ENCODE data around the gene SPOP. TPM values are rescaled to one million over a fixed set of nuclear protein-coding genes. Genes with fewer than 3 reads are reported as not detected.
A peak's percentile ranks its signal among the peaks of the same experiment; 100 is the strongest.

Gene SPOP
- total and polyA plus RNA-seq, 9 of the 15 experiments (the other 6 are each of a cell fraction or from before 2014, with no cell fraction given) = 34.2 to 65.9 (median 39.7) TPM

GRCh38 chr17:49717371-49717861, 39.5 kb upstream of the SPOP start:
- no peak for FAIRE-seq
- intact Hi-C loops (cut with micrococcal nuclease) = no loop called here
- no peak overlapping the region for H2AFZ ChIP-seq (ENCODE audit: low read depth, low read length)
- no peak overlapping the region for H3K4me3 ChIP-seq
- TF ChIP-seq POLR2G (IDR thresholded peaks at IDR 0.05; ENCODE audit: low read depth, low read length) (peak; percentile 54), ILK (tag; IDR thresholded peaks at IDR 0.05; ENCODE audit: borderline replicate concordance, low read depth) (no peak), ZBTB17 (CRISPR knock-in tag; IDR thresholded peaks at IDR 0.05) (no peak), ZFPM2 (CRISPR knock-in tag; IDR thresholded peaks at IDR 0.05) (no peak)
- no peaks in the 10 kb centered on the region for H4K20me1 ChIP-seq (replicated peaks; ENCODE audit: control insufficient read depth, insufficient read depth, low read length)
- peaks cover 95% of the 10 kb centered on the region for H3K36me3 ChIP-seq (ENCODE audit: control insufficient read depth, insufficient read depth, low read length)
- no peaks in the 10 kb centered on the region for H3K9me3 ChIP-seq (replicated peaks; ENCODE audit: control insufficient read depth, insufficient read depth, low read depth, low read length)
- H3K4me2 ChIP-seq (ENCODE audit: insufficient read depth, low read length) = no peak overlapping the region
- ATAC-seq = no peak
- H3K9me1 ChIP-seq (ENCODE audit: control insufficient read depth, insufficient read depth, low read length) = peaks cover 4% of the 10 kb centered on the region
- DNase-seq (ENCODE audit: extremely low read depth in 1 of 4, low spot score in 3 of 4) = no peak
- ChIA-PET POLR2A (interaction anchor here (2.3 kb wide), 1 partner anchor 10 kb away, joined by 7 read pairs; the partner anchor contains the start of gene SLC35B1), CTCF (ENCODE audit: low intra/inter-chr PET ratio) (no interaction called here)
- no peaks in the 10 kb centered on the region for H3K79me2 ChIP-seq (ENCODE audit: control insufficient read depth, insufficient read depth, low read length)
- no peak overlapping the region for H3K27ac ChIP-seq (ENCODE audit: extremely low read depth, low read depth, low read length)
- 95% methylated on average over 10 of the region's 10 CpGs for WGBS (ENCODE audit: insufficient coverage, low coverage, missing lambda C conversion rate)
- no TSS peak for BruUV-seq (replicated peaks)
- in situ Hi-C loops (cut with MboI) = no loop called here
- no peaks in the 10 kb centered on the region for H3K4me1 ChIP-seq (replicated peaks in 1 of 2; ENCODE audit: control insufficient read depth in 2 of 2, insufficient read depth in 2 of 2, low read length in 2 of 2)
- H3K9ac ChIP-seq (ENCODE audit: insufficient read depth in 1 of 2, low read depth in 2 of 2, low read length in 2 of 2) = no peak overlapping the region
- no peaks in the 10 kb centered on the region for H3K27me3 ChIP-seq (ENCODE audit: control insufficient read depth in 2 of 2, insufficient read depth in 2 of 2, low read length in 2 of 2)

GRCh38 chr17:49716668-49717364, 38.9 kb upstream of the SPOP start:
- Histone ChIP-seq H3K4me1 (replicated peaks in 1 of 2; ENCODE audit: control insufficient read depth in 2 of 2, insufficient read depth in 2 of 2, low read length in 2 of 2) (no peaks in the 10 kb centered on the region), H3K79me2 (ENCODE audit: control insufficient read depth, insufficient read depth, low read length) (no peaks in the 10 kb centered on the region), H2AFZ (ENCODE audit: low read depth, low read length) (no peak overlapping the region), H3K36me3 (ENCODE audit: control insufficient read depth, insufficient read depth, low read length) (peaks cover 95% of the 10 kb centered on the region), H4K20me1 (replicated peaks; ENCODE audit: control insufficient read depth, insufficient read depth, low read length) (no peaks in the 10 kb centered on the region), H3K4me2 (ENCODE audit: insufficient read depth, low read length) (no peak overlapping the region), H3K27ac (ENCODE audit: extremely low read depth, low read depth, low read length) (no peak overlapping the region), H3K9ac (ENCODE audit: insufficient read depth in 1 of 2, low read depth in 2 of 2, low read length in 2 of 2) (no peak overlapping the region), H3K4me3 (no peak overlapping the region), H3K9me1 (ENCODE audit: control insufficient read depth, insufficient read depth, low read length) (peaks cover 4% of the 10 kb centered on the region), H3K27me3 (ENCODE audit: control insufficient read depth in 2 of 2, insufficient read depth in 2 of 2, low read length in 2 of 2) (no peaks in the 10 kb centered on the region), H3K9me3 (replicated peaks; ENCODE audit: control insufficient read depth, insufficient read depth, low read depth, low read length) (no peaks in the 10 kb centered on the region)
- 100% methylated on average over 1 of the region's 1 CpG for WGBS (ENCODE audit: insufficient coverage, low coverage, missing lambda C conversion rate)
- no TSS peak for BruUV-seq (replicated peaks)
- intact Hi-C loops (cut with micrococcal nuclease) (no loop called here), in situ Hi-C loops (cut with MboI) (no loop called here)
- CTCF ChIA-PET (ENCODE audit: low intra/inter-chr PET ratio) = no interaction called here
- FAIRE-seq (no peak), ATAC-seq (no peak), DNase-seq (ENCODE audit: extremely low read depth in 1 of 4, low spot score in 3 of 4) (no peak)
- POLR2A ChIA-PET = interaction anchor here (0.6 to 2.3 kb wide), 2 partner anchors 9 to 572 kb away, joined by 3 to 7 read pairs; partner anchors contain the start of gene SLC35B1
- TF ChIP-seq SOX6 (IDR thresholded peaks at IDR 0.05) (no peak), HOMEZ (CRISPR knock-in tag; IDR thresholded peaks at IDR 0.05) (no peak), MED1 (CRISPR knock-in tag; IDR thresholded peaks at IDR 0.05; ENCODE audit: borderline replicate concordance) (no peak), GTF3C2 (IDR thresholded peaks at IDR 0.05; ENCODE audit: borderline replicate concordance, extremely low read depth, insufficient read length) (no peak), NFE2 (IDR thresholded peaks at IDR 0.05; ENCODE audit: low read depth) (no peak)
